ENCODE measurements around the gene ASTN2. TPM values are rescaled to one million over a fixed set of nuclear protein-coding genes. Genes with fewer than 3 reads are reported as not detected.
A peak's percentile ranks its signal among the peaks of the same experiment; 100 is the strongest.

ASTN2 gene
- total and polyA plus RNA-seq, 7 donors, result 0.60 to 7.5 (median 2.2) TPM

DNA sequence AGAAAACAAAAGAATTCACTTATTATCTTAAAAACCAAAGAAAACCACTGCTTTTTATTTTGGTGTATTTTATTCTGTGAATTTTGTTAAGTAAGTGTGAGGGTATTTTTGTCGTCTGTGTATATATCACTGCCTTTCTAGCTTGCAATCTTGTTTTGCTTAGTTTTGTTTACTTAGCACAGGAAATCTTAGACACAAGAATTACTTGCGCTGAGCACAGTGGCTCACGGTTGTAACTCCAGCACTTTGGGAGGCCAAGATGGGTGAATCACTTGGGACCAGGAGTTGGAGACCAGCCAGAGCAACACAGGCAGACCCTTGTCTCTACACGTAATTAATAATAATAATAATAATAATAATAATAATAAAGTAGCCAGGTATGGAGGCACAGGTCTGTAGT is 1030.9 kb downstream of the ASTN2 start:
- no peak for DNase-seq
- WGBS, 2 donors, result 69% methylated on average over 4 of the region's 4 CpGs
- Histone ChIP-seq H3K4me3 (no peak overlapping the region), H3K9me3 (no peaks in the 10 kb centered on the region), H3K27ac (no peak overlapping the region), H3K4me1 (no peaks in the 10 kb centered on the region), H3K27me3 (no peaks in the 10 kb centered on the region), H3K36me3 (no peaks in the 10 kb centered on the region)
- intact Hi-C loops (cut with DNase I), result no loop called here
- TF ChIP-seq EP300 (IDR thresholded peaks at IDR 0.05) (no peak), POLR2AphosphoS5 (IDR thresholded peaks at IDR 0.05) (no peak), POLR2A (IDR thresholded peaks at IDR 0.05) (no peak)
- TF ChIP-seq, protein P1, sequence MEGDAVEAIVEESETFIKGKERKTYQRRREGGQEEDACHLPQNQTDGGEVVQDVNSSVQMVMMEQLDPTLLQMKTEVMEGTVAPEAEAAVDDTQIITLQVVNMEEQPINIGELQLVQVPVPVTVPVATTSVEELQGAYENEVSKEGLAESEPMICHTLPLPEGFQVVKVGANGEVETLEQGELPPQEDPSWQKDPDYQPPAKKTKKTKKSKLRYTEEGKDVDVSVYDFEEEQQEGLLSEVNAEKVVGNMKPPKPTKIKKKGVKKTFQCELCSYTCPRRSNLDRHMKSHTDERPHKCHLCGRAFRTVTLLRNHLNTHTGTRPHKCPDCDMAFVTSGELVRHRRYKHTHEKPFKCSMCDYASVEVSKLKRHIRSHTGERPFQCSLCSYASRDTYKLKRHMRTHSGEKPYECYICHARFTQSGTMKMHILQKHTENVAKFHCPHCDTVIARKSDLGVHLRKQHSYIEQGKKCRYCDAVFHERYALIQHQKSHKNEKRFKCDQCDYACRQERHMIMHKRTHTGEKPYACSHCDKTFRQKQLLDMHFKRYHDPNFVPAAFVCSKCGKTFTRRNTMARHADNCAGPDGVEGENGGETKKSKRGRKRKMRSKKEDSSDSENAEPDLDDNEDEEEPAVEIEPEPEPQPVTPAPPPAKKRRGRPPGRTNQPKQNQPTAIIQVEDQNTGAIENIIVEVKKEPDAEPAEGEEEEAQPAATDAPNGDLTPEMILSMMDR (IDR thresholded peaks at IDR 0.05), result no peak

DNA sequence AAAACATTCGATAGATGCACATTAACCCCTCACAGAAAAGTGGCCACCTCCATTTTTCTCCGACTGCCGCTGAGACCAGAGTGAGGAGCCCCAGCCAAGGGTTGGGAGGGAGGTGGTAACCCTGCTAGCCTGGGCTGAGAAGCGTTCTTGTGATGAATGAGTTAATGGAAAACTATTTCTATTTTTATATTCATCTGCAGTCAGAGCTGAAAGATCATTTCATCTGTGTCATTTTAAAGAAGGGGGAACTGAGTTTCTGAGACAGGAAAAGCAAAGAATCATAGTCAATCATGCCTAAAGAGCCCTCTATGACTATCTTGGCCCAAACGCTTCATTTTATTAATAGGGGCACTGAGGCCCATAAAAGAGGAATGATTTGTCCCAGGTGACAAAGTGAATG is 1031.7 kb downstream of the ASTN2 start:
- TF ChIP-seq POLR2A (IDR thresholded peaks at IDR 0.05) (no peak), POLR2AphosphoS5 (IDR thresholded peaks at IDR 0.05) (no peak), EP300 (IDR thresholded peaks at IDR 0.05) (no peak)
- TF ChIP-seq, protein P1 (IDR thresholded peaks at IDR 0.05), result no peak
- Histone ChIP-seq H3K27me3 (no peaks in the 10 kb centered on the region), H3K4me1 (no peaks in the 10 kb centered on the region), H3K4me3 (no peak overlapping the region), H3K9me3 (no peaks in the 10 kb centered on the region), H3K36me3 (no peaks in the 10 kb centered on the region), H3K27ac (no peak overlapping the region)
- intact Hi-C loops (cut with DNase I), result no loop called here
- DNase-seq, result no peak
- WGBS, 2 donors, result 77 to 80% methylated on average over 5 of the region's 5 CpGs

DNA sequence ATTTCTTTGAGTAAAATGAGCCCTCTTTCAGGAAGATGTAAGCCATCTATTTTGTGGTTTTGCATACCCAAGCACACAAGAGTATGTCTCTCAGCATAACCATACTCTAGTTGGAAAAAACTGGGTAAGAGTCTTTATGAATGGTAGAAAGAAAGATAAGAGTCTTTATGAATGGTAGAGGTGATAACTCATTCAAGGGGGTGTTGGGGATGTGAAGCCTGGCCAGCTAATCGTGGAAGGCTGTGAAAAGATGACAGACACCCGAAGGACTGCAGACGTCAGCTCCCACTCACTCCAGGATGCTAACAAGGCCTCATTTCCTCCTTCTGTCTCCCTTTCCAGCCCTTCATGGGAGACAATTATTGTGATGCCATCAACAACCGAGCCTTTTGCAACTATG is 1032.8 kb downstream of the ASTN2 start:
- no peak for DNase-seq
- Histone ChIP-seq H3K27ac (no peak overlapping the region), H3K4me3 (no peak overlapping the region), H3K4me1 (peaks cover 0 to 8% (median 1%) of the 10 kb centered on the region in 4 donors), H3K27me3 (no peaks in the 10 kb centered on the region), H3K9me3 (no peaks in the 10 kb centered on the region), H3K36me3 (no peaks in the 10 kb centered on the region)
- TF ChIP-seq POLR2A (IDR thresholded peaks at IDR 0.05) (no peak), EP300 (IDR thresholded peaks at IDR 0.05) (no peak), POLR2AphosphoS5 (IDR thresholded peaks at IDR 0.05) (no peak)
- TF ChIP-seq, protein P1 (IDR thresholded peaks at IDR 0.05), result no peak
- WGBS, 2 donors, result 84 to 88% methylated on average over 4 of the region's 4 CpGs
- intact Hi-C loops (cut with DNase I), result no loop called here

DNA sequence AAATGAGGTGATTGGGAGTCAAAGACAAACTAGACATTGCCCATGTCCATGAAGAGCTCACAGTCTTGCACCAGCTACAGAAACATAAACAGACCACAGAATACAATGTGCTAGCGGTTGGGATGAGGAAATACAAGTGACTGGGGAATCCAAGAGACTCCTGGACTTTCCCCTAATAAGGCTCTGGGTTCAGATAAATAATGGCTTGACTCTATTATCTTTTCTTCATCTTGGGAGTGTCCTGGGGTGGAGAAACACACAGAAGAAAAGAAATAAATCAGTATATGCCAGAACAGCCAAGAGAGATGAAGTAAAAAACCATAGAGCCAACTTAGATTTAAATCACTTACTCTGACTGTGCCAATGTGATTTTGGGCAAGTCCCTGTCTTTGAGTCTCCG is 1033.5 kb downstream of the ASTN2 start:
- H3K9me3 ChIP-seq, result no peaks in the 10 kb centered on the region
- H3K27ac ChIP-seq, result no peak overlapping the region
- WGBS, 2 donors, result 83 to 87% methylated on average over 2 of the region's 2 CpGs
- TF ChIP-seq, protein P1 (IDR thresholded peaks at IDR 0.05), result no peak
- TF ChIP-seq POLR2AphosphoS5 (IDR thresholded peaks at IDR 0.05), result peak in 1 of 4 donors; percentile 16
- H3K27me3 ChIP-seq, result no peaks in the 10 kb centered on the region
- no peak overlapping the region for H3K4me3 ChIP-seq
- intact Hi-C loops (cut with DNase I), result no loop called here
- H3K4me1 ChIP-seq, result peaks cover 0 to 12% (median 1%) of the 10 kb centered on the region in 4 donors
- DNase-seq, result no peak
- no peaks in the 10 kb centered on the region for H3K36me3 ChIP-seq

DNA sequence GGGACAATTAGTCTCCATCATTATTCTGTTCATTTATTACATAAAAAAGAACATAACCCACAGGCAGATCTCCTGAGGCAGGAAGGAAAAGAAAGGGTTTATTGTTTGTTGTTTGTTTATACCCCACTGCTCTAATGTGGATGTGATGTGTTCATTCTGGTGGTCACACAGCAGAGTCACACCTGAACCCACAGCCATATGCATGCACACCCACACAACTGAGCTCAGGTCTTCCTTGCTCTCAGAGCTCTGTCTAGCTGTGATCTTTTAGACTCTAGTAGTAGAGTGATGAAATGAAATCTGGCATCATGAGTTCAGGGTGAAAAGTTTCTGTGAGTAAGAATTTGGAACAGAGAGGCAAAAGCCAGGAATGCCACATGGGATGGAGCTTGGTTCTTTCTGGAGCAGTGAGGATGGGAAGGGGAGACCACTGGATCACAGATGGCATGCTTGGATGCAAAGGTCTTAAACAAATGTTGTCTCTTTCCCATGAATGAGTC is 1034.3 kb downstream of the ASTN2 start:
- Histone ChIP-seq H3K27me3 (no peaks in the 10 kb centered on the region), H3K9me3 (no peaks in the 10 kb centered on the region), H3K27ac (no peak overlapping the region), H3K4me3 (no peak overlapping the region), H3K4me1 (peaks cover 0 to 12% (median 1%) of the 10 kb centered on the region in 4 donors), H3K36me3 (no peaks in the 10 kb centered on the region)
- intact Hi-C loops (cut with DNase I), result no loop called here
- no peak for DNase-seq
- TF ChIP-seq EP300 (IDR thresholded peaks at IDR 0.05) (no peak), POLR2AphosphoS5 (IDR thresholded peaks at IDR 0.05) (no peak), POLR2A (IDR thresholded peaks at IDR 0.05) (no peak)
- TF ChIP-seq, protein P1 (IDR thresholded peaks at IDR 0.05), result no peak

Data from sigmoid colon (tissue), 7 donors.